ENCODE measurements around the gene P2RX1.

- TF ChIP-seq CTCF (IDR thresholded peaks at IDR 0.05; ENCODE audit: insufficient read depth, low read length, poor library complexity, severe bottlenecking) = no peak
- no peak for TF ChIP-seq EZH2phosphoT487 (conservative IDR thresholded peaks at IDR 0.05; ENCODE audit: low read length)
Measured at GRCh38 chr17:3929181-3929580, 12.9 kb upstream of the P2RX1 start.
